HG02852 (cell line): Measurements from ENCODE around the gene FADS6.

Experiments
- ATAC-seq: cut with Tn5 transposase; IDR thresholded peaks from one replicate; pipeline ENCODE4 v1.9.1; 2021; ENCODE audit warnings: mild to moderate bottlenecking, moderate library complexity; ENCODE audit not compliant: unreplicated experiment

Gene FADS6

GRCh38 chr17:74833501-74834377 lies 59.7 kb downstream of the FADS6 start:
- ATAC-seq = peak; percentile 43

GRCh38 chr17:74832421-74832820 lies 61.0 kb downstream of the FADS6 start:
- ATAC-seq = no peak

- ATAC-seq = no peak
Observed at GRCh38 chr17:74831444-74832146, 61.8 kb downstream of the FADS6 start.

GRCh38 chr17:74830861-74831260 lies 62.6 kb downstream of the FADS6 start:
- no peak for ATAC-seq

- ATAC-seq = no peak
Observed at GRCh38 chr17:74827800-74828199, 65.6 kb downstream of the FADS6 start.
